Measurements from ENCODE around the gene FILIP1L. TPM values are rescaled to one million over a fixed set of nuclear protein-coding genes. Genes with fewer than 3 reads are reported as not detected.
"Not testable (repeated sequence)": the region's sequence is repeated elsewhere in the genome, so short reads cannot be mapped to it uniquely, and the experiment has no call there.

FILIP1L gene
- total RNA-seq, 1 experiment from 2014 or later = not detected

- no peak for DNase-seq (ENCODE audit: low read depth, low spot score)
- in situ Hi-C loops (cut with HindIII; ENCODE audit: low pct_unique_long_range_greater_than_20kb, low sequenced_read_pairs) = no loop called here
These were observed 9.4 kb downstream of the FILIP1L start for GRCh38 chr3:100104817-100105413.

DNA sequence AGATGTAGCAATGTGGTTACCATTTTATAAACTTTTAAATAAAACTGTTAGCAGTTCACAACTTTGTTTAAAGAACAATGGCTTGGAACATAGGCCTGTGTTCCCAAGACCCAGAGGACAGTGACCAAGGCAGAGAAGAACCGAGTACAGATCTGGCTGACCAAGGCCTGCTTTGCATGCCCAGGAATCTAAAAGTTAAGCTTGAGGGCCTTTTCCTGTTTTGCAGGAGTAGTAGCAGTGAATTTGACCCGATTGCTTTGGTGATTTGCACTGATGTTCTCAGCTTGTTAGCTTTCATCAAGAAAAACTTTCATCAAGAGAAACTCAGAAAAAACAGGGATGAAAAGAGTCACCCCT is 9.9 kb downstream of the FILIP1L start:
- DNase-seq (ENCODE audit: low read depth, low spot score) = no peak
- in situ Hi-C loops (cut with HindIII; ENCODE audit: low pct_unique_long_range_greater_than_20kb, low sequenced_read_pairs) = no loop called here

DNA sequence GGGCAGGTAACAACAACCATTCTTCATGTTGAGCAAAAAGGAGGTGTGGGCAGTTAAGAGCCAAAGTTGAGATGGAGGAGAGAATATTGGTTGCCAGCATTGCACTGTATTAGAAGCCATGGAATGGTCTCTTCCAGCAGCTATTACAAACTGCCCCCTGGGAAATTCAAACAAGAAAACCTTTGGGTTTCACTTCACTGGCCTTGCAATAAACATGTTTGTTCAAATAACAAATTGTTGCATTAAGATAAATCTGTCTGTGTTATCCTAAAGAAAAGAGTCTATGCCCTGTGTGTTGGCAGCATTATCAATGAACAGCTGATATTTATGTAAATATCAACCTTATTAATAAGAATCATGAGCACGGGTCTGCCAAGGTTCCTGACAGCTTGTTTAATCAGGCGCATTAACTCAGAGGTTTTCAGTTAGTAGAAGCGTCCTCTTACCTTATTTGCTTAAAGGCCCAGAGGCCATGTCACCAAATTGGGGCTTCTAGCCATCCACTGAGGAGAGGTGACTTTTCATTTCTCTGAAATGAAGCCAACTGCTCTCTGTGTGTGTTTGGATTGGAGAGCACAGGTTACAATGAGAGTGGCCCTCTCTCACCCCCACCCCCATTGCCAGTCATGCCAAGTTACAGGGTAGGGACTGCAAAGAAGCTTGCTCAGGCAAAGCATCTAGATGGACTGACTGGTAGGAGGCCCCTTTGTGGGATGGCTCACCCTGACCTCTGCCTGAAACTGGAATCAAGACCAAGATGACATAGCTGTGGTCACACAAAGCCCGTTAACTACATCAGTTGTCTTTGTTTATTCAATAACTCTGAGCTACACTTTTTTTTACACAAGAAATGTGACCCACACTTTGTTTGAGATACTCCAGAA is 10.5 kb downstream of the FILIP1L start:
- DNase-seq (ENCODE audit: low read depth, low spot score) = no peak
- in situ Hi-C loops (cut with HindIII; ENCODE audit: low pct_unique_long_range_greater_than_20kb, low sequenced_read_pairs) = no loop called here

GRCh38 chr3:100102757-100103156 is 11.5 kb downstream of the FILIP1L start:
- in situ Hi-C loops (cut with HindIII; ENCODE audit: low pct_unique_long_range_greater_than_20kb, low sequenced_read_pairs) = no loop called here

DNA sequence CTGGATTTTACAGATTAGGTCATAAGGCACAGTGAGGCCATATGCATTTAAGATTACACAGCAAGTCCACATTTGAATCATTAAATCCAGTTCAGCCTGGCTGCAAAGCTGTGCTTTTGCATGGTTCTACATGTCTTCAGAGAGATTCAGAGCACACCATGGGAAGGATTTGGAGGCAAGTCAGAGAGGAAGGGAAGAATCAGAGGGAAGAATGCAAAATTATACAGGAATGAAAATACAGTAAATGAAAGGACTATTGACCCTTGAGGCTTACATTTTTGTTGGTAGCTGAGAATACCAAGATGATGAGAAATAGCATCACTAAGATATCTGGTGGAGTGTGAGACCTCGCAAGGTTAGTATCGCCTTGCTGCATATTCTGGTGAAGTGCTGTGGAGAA is 13.9 kb downstream of the FILIP1L start:
- in situ Hi-C loops (cut with HindIII; ENCODE audit: low pct_unique_long_range_greater_than_20kb, low sequenced_read_pairs) = no loop called here
- DNase-seq (ENCODE audit: low read depth, low spot score) = no peak

More at GRCh38 chr3:100102757-100103156, 11.5 kb downstream of the FILIP1L start:
- no peak for DNase-seq (ENCODE audit: low read depth, low spot score)

- DNase-seq (ENCODE audit: low read depth, low spot score) = no peak
- in situ Hi-C loops (cut with HindIII; ENCODE audit: low pct_unique_long_range_greater_than_20kb, low sequenced_read_pairs) = no loop called here
These were observed 14.7 kb downstream of the FILIP1L start for GRCh38 chr3:100099621-100100020.

GRCh38 chr3:100098784-100099070 is 15.6 kb downstream of the FILIP1L start:
- in situ Hi-C loops (cut with HindIII; ENCODE audit: low pct_unique_long_range_greater_than_20kb, low sequenced_read_pairs) = no loop called here
- DNase-seq (ENCODE audit: low read depth, low spot score) = no peak

DNA sequence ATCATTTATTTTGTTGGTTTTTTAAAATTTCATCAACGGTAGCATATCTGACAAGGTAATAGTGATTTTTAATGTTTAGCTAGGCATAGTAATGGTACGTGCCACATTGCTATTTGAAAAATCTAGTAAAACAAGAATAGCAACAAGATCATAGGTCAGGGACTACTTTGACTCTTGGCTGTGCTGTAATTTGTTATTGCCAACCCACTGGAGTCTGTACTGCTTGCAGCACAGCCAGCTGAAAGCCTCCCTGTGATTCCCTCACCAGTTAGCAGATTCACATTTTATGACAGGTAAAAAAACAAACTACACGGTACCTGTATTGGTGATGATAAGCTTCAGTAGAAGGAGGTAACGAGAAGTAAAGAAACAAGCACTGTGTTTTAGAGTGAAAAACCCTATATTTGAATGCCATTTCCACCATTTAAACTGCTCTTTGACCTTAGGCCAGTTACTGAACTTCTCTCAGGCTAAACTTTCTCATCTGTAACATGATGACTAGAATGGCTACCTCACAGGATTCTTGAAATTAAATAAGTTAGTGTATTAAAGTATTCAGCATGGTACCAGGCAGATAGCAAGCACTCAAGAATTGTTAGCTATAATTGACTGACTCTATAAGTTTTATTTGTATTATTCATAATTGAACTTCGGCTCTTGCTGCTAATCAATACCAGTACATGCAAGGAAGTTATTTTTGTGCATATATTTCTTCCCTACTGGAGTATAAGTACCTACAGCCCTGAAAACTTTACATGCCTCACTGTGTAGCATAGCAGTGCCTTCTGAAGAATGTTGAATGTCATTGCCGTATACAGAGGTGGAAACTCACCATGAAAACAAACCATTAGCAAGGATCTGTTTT is 16.1 kb downstream of the FILIP1L start:
- in situ Hi-C loops (cut with HindIII; ENCODE audit: low pct_unique_long_range_greater_than_20kb, low sequenced_read_pairs) = no loop called here
- DNase-seq (ENCODE audit: low read depth, low spot score) = no peak

GRCh38 chr3:100096866-100097265 is 17.4 kb downstream of the FILIP1L start:
- DNase-seq (ENCODE audit: low read depth, low spot score) = no peak
- in situ Hi-C loops (cut with HindIII; ENCODE audit: low pct_unique_long_range_greater_than_20kb, low sequenced_read_pairs) = no loop called here

- in situ Hi-C loops (cut with HindIII; ENCODE audit: low pct_unique_long_range_greater_than_20kb, low sequenced_read_pairs); DNase-seq (ENCODE audit: low read depth, low spot score): not testable (repeated sequence)
These were observed 18.0 kb downstream of the FILIP1L start for GRCh38 chr3:100096286-100096685.

DNA sequence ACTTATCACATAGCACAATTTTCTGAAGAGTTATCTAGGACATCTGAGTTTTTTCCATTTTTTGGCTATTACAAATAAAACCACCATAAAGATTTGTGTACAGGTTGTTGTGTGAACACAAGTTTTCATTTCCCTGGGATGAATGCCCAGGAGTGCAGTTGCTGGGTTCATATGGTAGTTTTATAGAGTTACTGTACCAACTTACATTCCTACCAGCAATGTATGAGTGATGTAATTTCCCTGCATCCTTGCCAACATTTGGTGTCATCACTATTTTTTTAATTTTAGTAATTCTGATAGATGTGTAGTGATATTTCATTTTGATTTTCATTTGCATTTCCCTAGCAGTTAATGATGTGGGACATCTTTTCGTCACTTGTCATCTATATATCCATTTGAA is 20.5 kb downstream of the FILIP1L start:
- no peak for DNase-seq (ENCODE audit: low read depth, low spot score)
- in situ Hi-C loops (cut with HindIII; ENCODE audit: low pct_unique_long_range_greater_than_20kb, low sequenced_read_pairs) = no loop called here

- no peak for DNase-seq (ENCODE audit: low read depth, low spot score)
- in situ Hi-C loops (cut with HindIII; ENCODE audit: low pct_unique_long_range_greater_than_20kb, low sequenced_read_pairs) = no loop called here
These were observed 23.7 kb downstream of the FILIP1L start for GRCh38 chr3:100090669-100091005.

DNA sequence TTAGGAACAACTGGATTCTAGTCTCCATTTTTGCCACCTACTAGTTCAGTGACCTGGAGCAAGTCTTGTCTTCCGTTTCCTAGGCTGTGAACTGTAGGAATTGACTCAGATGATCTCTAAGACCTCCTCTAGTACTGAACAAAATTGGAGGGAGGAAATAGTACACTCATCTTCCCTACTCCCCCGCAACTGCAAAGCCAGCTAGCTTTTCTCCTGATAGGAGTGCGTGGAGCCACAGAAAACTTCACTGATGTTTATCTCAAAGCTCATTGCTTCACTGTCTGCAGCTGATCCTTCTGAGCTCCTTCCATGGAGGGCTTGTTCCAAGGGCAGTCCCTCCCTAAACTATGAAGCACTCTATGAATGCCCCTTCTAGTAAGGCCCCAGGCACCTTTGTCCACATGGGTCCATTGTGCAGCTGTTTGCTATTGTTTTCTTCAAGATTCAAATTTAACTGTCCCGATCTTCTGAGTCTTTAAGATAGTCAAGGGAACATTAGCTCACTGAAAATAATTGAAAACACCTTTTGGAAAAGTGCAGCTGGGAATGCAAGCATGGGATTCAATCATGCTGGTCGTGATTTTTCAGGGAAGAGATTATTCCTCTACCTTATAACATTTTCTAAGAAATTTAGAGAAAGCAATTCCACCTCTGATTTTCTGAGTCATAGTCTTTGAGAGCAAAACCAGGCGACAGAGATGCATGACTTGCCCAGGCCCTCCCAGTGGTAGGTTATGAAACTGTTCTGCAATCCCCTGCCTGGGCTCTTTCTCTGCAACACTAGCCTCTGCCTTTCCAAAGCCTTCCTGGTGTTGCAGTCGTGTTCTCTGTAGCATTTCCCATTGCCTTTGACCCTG is 24.3 kb downstream of the FILIP1L start:
- DNase-seq (ENCODE audit: low read depth, low spot score) = peak; percentile 30
- in situ Hi-C loops (cut with HindIII; ENCODE audit: low pct_unique_long_range_greater_than_20kb, low sequenced_read_pairs) = no loop called here

DNA sequence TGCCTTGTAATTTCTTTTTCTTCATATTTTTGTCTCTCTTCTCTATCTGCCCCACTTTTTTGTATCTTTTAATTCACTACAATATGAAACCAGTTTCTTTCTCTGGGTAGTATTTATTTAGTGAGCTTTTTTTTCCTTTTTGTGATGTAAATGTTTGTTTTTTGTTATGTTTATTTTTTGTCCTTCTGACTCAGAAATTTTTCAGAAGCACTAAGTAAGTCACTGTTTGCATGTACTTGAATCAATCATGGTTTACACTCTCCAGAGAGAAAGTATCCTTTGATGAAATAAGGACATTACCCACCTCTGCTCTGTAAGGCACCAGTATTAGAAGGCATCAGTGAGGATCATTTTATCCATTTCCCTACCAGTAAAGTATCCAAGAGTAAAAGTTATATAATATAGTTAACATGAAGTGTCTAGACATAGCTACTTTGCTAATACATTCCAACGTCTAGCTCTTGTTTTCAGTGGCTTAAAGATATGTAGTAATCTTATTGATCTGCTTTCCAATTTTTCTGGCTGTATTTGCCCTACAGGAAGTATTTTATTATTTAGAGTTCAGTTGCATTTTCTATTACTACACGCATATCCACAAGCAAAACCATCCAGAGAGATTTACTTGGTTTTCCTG is 25.4 kb downstream of the FILIP1L start:
- in situ Hi-C loops (cut with HindIII; ENCODE audit: low pct_unique_long_range_greater_than_20kb, low sequenced_read_pairs) = no loop called here
- DNase-seq (ENCODE audit: low read depth, low spot score) = no peak

GRCh38 chr3:100087198-100087597 is 27.1 kb downstream of the FILIP1L start:
- no peak for DNase-seq (ENCODE audit: low read depth, low spot score)
- in situ Hi-C loops (cut with HindIII; ENCODE audit: low pct_unique_long_range_greater_than_20kb, low sequenced_read_pairs) = no loop called here

GRCh38 chr3:100086401-100086800 is 27.9 kb downstream of the FILIP1L start:
- no peak for DNase-seq (ENCODE audit: low read depth, low spot score)
- in situ Hi-C loops (cut with HindIII; ENCODE audit: low pct_unique_long_range_greater_than_20kb, low sequenced_read_pairs) = no loop called here

DNA sequence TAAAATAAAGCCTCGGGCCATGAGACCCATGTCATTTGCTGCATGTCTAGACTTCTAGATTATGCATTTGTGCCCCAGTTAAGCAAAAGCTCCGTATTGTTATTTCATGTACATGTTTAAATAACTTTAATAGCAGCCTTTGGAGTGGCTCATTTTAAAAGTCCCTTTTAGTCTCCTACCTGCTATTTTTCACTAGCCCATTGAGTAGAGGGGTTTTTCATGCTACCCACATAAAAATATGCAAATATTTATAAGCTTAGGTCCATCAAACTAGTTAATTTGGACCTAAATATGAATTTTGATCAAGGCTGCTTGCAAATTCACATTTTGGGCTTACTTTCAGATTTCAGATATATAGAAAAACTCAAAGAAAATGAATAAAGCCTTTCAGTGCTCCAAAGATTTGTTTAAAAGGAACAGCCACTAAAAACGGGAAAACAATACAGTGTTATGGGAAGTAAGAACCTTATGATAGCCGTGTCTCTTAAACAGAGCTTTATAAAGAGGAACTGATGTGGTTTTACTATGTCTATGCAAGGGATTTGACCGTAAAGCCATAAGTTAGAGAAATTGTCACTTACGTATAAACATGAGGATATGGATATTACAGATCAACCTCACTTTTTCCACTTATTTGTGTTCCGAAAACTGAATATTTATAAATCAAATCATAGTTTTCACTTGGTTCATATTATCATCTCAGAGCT is 30.0 kb downstream of the FILIP1L start:
- DNase-seq (ENCODE audit: low read depth, low spot score) = no peak
- in situ Hi-C loops (cut with HindIII; ENCODE audit: low pct_unique_long_range_greater_than_20kb, low sequenced_read_pairs) = no loop called here

Data from SK-MEL-5 (cell line).